HG03442 (cell line): Measurements from ENCODE around the gene PREX1.

Experiments used
- ATAC-seq: cut with Tn5 transposase; IDR thresholded peaks from one replicate; pipeline ENCODE4 v1.9.1; 2021; ENCODE audit warnings: mild to moderate bottlenecking, moderate library complexity; ENCODE audit not compliant: unreplicated experiment

PREX1 gene

GRCh38 chr20:48706116-48706656 is 121.6 kb downstream of the PREX1 start:
- ATAC-seq = no peak

- no peak for ATAC-seq
These were observed 122.3 kb downstream of the PREX1 start for GRCh38 chr20:48705240-48706115.

- ATAC-seq = no peak
These were observed 123.0 kb downstream of the PREX1 start for GRCh38 chr20:48704761-48705160.

GRCh38 chr20:48703511-48704219 is 124.1 kb downstream of the PREX1 start:
- no peak for ATAC-seq

- ATAC-seq = no peak
These were observed 124.7 kb downstream of the PREX1 start for GRCh38 chr20:48703107-48703506.

- no peak for ATAC-seq
These were observed 125.3 kb downstream of the PREX1 start for GRCh38 chr20:48702455-48702913.

GRCh38 chr20:48701702-48702101 is 126.1 kb downstream of the PREX1 start:
- ATAC-seq = no peak

- ATAC-seq = no peak
These were observed 129.1 kb downstream of the PREX1 start for GRCh38 chr20:48698507-48699267.

- no peak for ATAC-seq
These were observed 129.8 kb downstream of the PREX1 start for GRCh38 chr20:48697845-48698491.

- no peak for ATAC-seq
These were observed 131.1 kb downstream of the PREX1 start for GRCh38 chr20:48696671-48697070.

GRCh38 chr20:48695738-48696137 is 132.1 kb downstream of the PREX1 start:
- no peak for ATAC-seq

- no peak for ATAC-seq
These were observed 132.5 kb downstream of the PREX1 start for GRCh38 chr20:48695255-48695654.

- ATAC-seq = no peak
These were observed 133.4 kb downstream of the PREX1 start for GRCh38 chr20:48694381-48694865.

GRCh38 chr20:48691523-48691922 is 136.3 kb downstream of the PREX1 start:
- no peak for ATAC-seq

GRCh38 chr20:48690888-48691287 is 136.9 kb downstream of the PREX1 start:
- ATAC-seq = no peak

- ATAC-seq = no peak
These were observed 137.8 kb downstream of the PREX1 start for GRCh38 chr20:48689874-48690571.

- no peak for ATAC-seq
These were observed 138.4 kb downstream of the PREX1 start for GRCh38 chr20:48689388-48689787.

GRCh38 chr20:48688579-48688978 is 139.2 kb downstream of the PREX1 start:
- ATAC-seq = no peak

- ATAC-seq = no peak
These were observed 140.5 kb downstream of the PREX1 start for GRCh38 chr20:48687117-48687800.
